Liver (tissue), 3 donors: ENCODE data around the gene ASPSCR1.

Source experiments
- ATF3 ChIP-seq: IDR thresholded peaks from 2 replicates; pipeline ENCODE4 v1.6.1; 2016; ENCODE audit warnings: antibody characterized with exemption
- CTCF ChIP-seq: fragments of 150-350 bp; IDR thresholded peaks from 2 replicates; pipeline ENCODE4 v1.5.1; 2017; ENCODE audit warnings: improper control_type of control experiment, low read depth, low read length; ENCODE audit not compliant: missing input control
- NR2F2 ChIP-seq: IDR thresholded peaks from 2 replicates; pipeline ENCODE4 v1.6.1; 2016; ENCODE audit warnings: antibody characterized with exemption
- donor health status: healthy.
- donor health status: healthy.

- no peak for TF ChIP-seq CTCF
- TF ChIP-seq ATF3, result peak; percentile 72
- TF ChIP-seq NR2F2, result no peak
Measured at GRCh38 chr17:82039695-82040299, 62.4 kb downstream of the ASPSCR1 start.
